ENCODE data around the gene ZNF69.
A peak's percentile ranks its signal among the peaks of the same experiment; 100 is the strongest.
"Not testable (repeated sequence)": the region's sequence is repeated elsewhere in the genome, so short reads cannot be mapped to it uniquely, and the experiment has no call there.

Gene ZNF69

DNA sequence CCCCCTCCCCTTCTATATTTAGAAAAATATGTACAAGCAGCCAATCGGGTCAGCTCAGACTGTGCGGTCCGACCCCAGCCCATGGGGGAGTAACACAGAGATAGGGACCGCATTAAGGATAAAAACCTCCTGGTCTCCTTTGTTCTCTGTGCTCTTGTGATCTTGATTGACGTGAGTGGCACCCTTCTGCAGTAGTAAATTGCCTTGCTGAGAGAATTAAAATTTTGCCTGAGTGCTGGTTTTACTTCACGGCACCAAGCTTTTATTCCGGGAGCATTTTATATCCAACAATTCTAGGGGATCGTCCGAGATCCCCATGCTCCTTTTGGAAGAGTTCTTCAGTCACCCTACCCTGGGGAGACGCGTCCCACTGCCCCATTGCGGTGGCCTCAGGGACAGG, 7.0 kb upstream of the ZNF69 start:
- Histone ChIP-seq H3K9me3 (ENCODE audit: control insufficient read depth, low read length) (no peaks in the 10 kb centered on the region), H3K9ac (no peak overlapping the region), H3K36me3 (ENCODE audit: control insufficient read depth, insufficient read depth, low read length) (no peaks in the 10 kb centered on the region), H3K4me2 (ENCODE audit: low read length) (no peak overlapping the region), H3K4me1 (peaks cover 6% of the 10 kb centered on the region), H2AFZ (no peak overlapping the region), H3K4me3 (ENCODE audit: low read depth, low read length) (no peak overlapping the region), H3K27me3 (ENCODE audit: control insufficient read depth, insufficient read depth, low read length) (no peaks in the 10 kb centered on the region), H3K27ac (no peak overlapping the region), H3K79me2 (peaks cover 8% of the 10 kb centered on the region)
- TF ChIP-seq, protein P1, sequence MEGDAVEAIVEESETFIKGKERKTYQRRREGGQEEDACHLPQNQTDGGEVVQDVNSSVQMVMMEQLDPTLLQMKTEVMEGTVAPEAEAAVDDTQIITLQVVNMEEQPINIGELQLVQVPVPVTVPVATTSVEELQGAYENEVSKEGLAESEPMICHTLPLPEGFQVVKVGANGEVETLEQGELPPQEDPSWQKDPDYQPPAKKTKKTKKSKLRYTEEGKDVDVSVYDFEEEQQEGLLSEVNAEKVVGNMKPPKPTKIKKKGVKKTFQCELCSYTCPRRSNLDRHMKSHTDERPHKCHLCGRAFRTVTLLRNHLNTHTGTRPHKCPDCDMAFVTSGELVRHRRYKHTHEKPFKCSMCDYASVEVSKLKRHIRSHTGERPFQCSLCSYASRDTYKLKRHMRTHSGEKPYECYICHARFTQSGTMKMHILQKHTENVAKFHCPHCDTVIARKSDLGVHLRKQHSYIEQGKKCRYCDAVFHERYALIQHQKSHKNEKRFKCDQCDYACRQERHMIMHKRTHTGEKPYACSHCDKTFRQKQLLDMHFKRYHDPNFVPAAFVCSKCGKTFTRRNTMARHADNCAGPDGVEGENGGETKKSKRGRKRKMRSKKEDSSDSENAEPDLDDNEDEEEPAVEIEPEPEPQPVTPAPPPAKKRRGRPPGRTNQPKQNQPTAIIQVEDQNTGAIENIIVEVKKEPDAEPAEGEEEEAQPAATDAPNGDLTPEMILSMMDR (IDR thresholded peaks at IDR 0.05): no peak

DNA sequence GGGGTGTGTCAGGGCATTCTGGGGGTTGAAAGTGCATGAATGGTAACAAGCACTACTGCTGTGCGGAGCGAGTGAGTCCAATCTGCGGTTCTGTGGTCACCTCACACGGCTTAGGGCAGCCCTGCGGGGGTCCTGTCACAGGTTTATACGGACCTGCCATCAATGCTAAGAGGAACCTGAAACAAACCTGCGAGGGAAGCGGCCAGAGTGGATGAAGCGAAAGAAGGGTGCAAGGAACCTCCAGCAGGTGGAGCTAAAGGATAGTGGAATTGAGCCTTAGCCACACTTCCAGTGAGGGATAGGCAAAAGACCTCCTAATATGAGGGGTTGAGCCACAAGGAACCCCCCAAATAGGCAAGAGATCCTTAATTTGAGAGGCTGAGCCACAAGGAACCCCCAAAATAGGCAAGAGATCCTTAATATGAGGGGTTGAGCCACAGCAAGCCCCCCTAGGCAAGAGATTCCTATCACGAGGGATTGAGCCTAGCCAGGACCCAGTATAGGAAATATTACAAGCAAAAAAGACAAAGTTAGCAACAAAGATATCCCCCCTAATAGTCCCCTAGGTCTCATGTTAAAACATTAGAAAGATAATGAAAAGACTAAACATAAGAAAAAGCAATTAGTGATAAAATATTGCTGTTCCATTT, 6.3 kb upstream of the ZNF69 start:
- no peaks in the 10 kb centered on the region for H3K9me3 ChIP-seq (ENCODE audit: control insufficient read depth, low read length)
- TF ChIP-seq, protein P1 (IDR thresholded peaks at IDR 0.05): peak; percentile 84
- no peaks in the 10 kb centered on the region for H3K36me3 ChIP-seq (ENCODE audit: control insufficient read depth, insufficient read depth, low read length)
- peaks cover 6% of the 10 kb centered on the region for H3K4me1 ChIP-seq
- no peak overlapping the region for H2AFZ ChIP-seq
- no peak overlapping the region for H3K9ac ChIP-seq
- H3K4me3 ChIP-seq (ENCODE audit: low read depth, low read length): peak overlapping the region; percentile 14
- H3K4me2 ChIP-seq (ENCODE audit: low read length): no peak overlapping the region
- H3K79me2 ChIP-seq: peaks cover 8% of the 10 kb centered on the region
- no peaks in the 10 kb centered on the region for H3K27me3 ChIP-seq (ENCODE audit: control insufficient read depth, insufficient read depth, low read length)
- no peak overlapping the region for H3K27ac ChIP-seq

DNA sequence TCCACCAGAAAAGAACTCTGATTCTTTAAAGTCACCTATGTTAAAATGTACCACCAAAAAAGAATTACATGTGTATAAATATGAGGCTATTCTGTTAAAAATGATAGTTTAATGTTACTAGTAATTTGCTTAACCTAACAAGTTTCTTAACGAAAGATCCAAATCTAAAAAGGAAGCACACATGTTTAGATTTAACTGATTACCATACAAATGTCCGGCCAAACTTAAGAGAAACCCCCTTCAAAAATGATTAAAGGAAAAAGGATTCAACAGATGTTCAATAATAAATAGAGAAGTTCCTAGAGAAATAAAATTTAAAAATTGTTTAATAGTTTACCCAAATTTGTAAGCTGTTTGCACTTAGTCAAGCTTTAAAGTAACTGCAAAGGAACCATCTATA, 5.0 kb upstream of the ZNF69 start:
- peaks cover 8% of the 10 kb centered on the region for H3K79me2 ChIP-seq
- no peak overlapping the region for H2AFZ ChIP-seq
- no peak overlapping the region for H3K4me3 ChIP-seq (ENCODE audit: low read depth, low read length)
- H3K4me2 ChIP-seq (ENCODE audit: low read length): no peak overlapping the region
- no peak overlapping the region for H3K27ac ChIP-seq
- no peak overlapping the region for H3K9ac ChIP-seq
- no peaks in the 10 kb centered on the region for H3K9me3 ChIP-seq (ENCODE audit: control insufficient read depth, low read length)
- H3K4me1 ChIP-seq: peaks cover 12% of the 10 kb centered on the region
- H3K27me3 ChIP-seq (ENCODE audit: control insufficient read depth, insufficient read depth, low read length): no peaks in the 10 kb centered on the region
- TF ChIP-seq, protein P1 (IDR thresholded peaks at IDR 0.05): no peak
- H3K36me3 ChIP-seq (ENCODE audit: control insufficient read depth, insufficient read depth, low read length): no peaks in the 10 kb centered on the region

DNA sequence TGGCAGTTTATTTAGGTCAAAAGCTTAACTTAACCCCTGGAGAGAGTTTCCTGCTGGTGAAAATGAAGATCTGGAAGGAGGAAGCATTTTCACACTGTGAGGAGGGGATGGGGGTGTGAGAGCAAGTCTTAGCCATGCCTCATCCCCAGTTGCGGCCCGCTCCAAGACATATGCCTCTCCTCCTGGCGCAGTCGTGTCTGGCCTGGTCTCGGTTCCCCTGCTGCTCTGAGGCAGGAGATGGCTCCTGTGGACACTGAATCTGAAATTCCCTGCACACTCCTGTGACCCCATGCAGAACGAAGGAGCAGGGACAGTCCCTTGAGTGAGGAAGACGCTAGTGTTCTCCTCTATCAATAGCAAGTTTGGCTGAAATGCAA, 360 bp upstream of the ZNF69 start:
- peak overlapping the region; percentile 78 for H2AFZ ChIP-seq
- H3K9me3 ChIP-seq (ENCODE audit: control insufficient read depth, low read length): no peaks in the 10 kb centered on the region
- H3K36me3 ChIP-seq (ENCODE audit: control insufficient read depth, insufficient read depth, low read length): no peaks in the 10 kb centered on the region
- H3K4me1 ChIP-seq: peaks cover 20% of the 10 kb centered on the region
- H3K9ac ChIP-seq: no peak overlapping the region
- no peaks in the 10 kb centered on the region for H3K27me3 ChIP-seq (ENCODE audit: control insufficient read depth, insufficient read depth, low read length)
- H3K27ac ChIP-seq: peak overlapping the region; percentile 95
- peak overlapping the region; percentile 85 for H3K4me3 ChIP-seq (ENCODE audit: low read depth, low read length)
- peaks cover 6% of the 10 kb centered on the region for H3K79me2 ChIP-seq
- H3K4me2 ChIP-seq (ENCODE audit: low read length): peak overlapping the region; percentile 85
- TF ChIP-seq, protein P1 (IDR thresholded peaks at IDR 0.05): no peak

DNA sequence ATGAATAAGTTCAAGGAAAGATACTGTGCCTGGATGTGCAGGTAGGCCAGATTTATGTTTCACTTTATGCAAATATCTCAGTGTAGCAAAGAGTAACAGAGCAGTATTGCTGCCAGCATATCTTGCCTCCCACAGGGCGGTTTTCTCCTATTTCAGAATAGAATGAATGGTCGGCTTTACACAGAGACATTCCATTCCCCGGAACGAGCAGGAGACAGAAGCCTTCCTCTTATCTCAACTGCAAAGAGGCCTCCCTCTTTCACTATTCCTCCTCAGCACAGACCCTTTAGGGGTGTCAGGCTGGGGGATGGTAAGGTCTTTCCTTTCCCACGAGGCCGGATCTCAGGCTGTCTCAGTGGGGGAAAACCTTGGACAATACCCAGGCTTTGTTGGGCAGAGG, 2.3 kb downstream of the ZNF69 start:
- Histone ChIP-seq H3K79me2 (peaks cover 16% of the 10 kb centered on the region), H3K4me3 (ENCODE audit: low read depth, low read length) (peak overlapping the region; percentile 85), H3K27ac (peak overlapping the region; percentile 95), H3K4me1 (peaks cover 39% of the 10 kb centered on the region), H3K4me2 (ENCODE audit: low read length) (peak overlapping the region; percentile 85)
- not testable (repeated sequence) for H2AFZ ChIP-seq; H3K36me3 ChIP-seq (ENCODE audit: control insufficient read depth, insufficient read depth, low read length); H3K9ac ChIP-seq; H3K27me3 ChIP-seq (ENCODE audit: control insufficient read depth, insufficient read depth, low read length); H3K9me3 ChIP-seq (ENCODE audit: control insufficient read depth, low read length)
